AG09319 (cell line): ENCODE data around the gene GLIS1.

ENCODE experiments used
- DNase-seq: peaks from one replicate; pipeline ENCODE4 v3.0.0-alpha.2; 2010; ENCODE audit warnings: low read depth; ENCODE audit errors: extremely low read depth
- CTCF ChIP-seq: IDR thresholded peaks from 2 replicates; pipeline ENCODE4 v1.5.1; 2011; ENCODE audit warnings: low read depth, mild to moderate bottlenecking, inconsistent platforms, low read length, moderate library complexity

The GLIS1 gene

DNA sequence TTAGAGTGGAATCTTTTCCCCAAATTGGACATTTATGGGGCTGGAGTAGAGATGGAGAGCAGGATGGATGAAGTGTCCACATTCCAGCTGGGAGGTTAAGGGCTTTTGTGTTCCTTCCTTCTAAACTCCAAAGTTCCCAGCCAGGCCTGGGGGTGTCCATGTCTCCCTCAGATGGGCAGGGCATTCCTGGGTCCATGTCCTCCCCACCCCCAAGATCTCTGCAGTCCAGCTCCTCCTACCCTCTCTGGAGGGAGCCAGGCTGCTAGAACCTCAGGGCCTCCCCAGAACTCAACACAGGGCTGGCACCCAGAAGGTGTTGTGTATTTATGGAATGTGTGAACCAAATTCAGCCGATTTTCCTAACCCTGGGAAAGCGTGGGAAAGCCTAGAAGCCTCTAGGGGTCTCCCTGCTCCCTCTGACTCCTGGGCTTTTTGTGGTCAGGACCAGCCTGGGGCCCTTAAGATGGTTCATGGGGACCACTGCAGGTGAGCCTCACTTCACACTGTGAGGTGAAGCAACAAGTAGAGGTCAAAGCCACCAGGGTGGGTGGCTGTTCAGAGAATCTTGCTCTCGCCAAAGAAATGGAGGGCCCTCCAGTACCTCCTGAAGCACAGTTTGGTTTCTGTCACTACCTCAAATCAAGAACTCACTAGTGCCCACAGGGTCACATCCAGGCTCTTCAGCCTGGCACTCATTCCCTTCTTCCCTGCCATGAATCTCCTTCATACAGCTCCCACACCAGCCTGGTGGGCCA, 54.8 kb downstream of the GLIS1 start:
- peak; percentile 5; the same call in 1 of the 2 replicates for TF ChIP-seq CTCF
- no peak for DNase-seq

DNA sequence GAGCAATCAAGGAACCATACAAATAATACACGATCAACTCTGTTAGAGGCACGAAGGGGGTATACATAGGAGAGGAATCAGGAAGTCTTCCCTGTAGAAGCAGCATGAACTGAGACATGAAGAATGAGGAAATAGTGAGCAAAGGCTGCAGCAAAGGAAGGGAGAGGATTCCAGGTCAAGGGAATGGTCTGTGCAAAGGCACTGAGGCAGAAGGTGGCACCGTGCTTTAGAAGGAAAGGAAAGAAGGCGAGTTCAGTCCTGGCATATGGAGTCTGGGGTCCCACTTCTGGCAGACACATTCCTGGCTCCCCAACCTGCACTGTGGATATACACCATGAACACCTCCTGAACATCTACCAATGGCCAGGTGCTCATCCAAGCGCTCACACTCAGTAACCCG, 56.1 kb downstream of the GLIS1 start:
- no peak for DNase-seq
- no peak for TF ChIP-seq CTCF

- DNase-seq: no peak
- TF ChIP-seq CTCF: peak; percentile 37
These were observed 56.8 kb downstream of the GLIS1 start for GRCh38 chr1:53681977-53682685.

GRCh38 chr1:53681351-53681976, 57.5 kb downstream of the GLIS1 start:
- TF ChIP-seq CTCF: no peak
- no peak for DNase-seq

GRCh38 chr1:53680868-53681267, 58.1 kb downstream of the GLIS1 start:
- DNase-seq: no peak
- no peak for TF ChIP-seq CTCF

DNA sequence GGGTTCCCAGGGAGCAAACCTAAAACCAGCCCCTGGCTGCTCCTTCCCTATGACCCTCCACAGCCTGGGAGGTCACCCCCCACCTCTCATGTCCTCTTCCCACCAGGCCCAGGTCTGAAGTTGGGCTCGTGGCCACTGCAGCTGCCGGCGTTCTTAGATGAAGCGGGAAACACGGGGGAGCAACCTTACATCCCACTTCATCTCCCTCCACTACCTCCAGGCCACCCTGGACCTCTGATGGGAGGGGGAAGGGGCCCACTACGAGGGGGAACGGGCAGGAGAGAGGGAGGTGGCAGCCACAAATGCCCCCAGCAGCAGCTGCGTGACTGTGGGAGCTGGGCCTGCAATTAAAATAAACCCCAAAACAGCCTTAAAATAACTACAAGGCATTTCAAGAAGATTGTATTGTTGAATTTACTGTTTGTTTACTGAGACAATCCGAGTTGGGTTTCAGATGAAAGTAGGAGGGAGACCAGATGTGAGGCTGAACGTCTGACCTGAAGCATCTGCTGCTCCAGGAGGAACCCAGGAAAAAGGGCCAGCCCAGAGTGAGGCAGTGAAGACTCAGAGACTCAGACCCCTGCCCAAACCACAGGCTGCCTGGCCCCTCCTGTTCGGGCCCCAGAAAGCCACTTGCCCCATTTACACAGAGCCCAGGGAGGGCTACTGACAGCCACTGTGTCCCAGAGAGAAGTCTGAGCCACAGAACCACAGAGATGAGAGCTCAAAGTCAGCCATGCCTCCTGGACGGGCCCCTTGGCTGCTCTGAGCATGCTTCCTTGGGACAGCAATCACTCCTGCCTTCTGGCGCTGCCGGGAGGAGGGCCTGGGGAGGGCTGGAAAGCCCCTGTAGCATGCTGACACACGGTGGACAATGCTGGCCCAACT, 59.8 kb downstream of the GLIS1 start:
- TF ChIP-seq CTCF: no peak
- no peak for DNase-seq
